HEK293T (cell line): Measurements from ENCODE around the gene ATG16L1.

Experiments
- CTCF ChIA-PET: fragments of 350-600 bp; formaldehyde crosslinking; extraction: SDS; loops from one replicate; lab custom pipeline; 2021; ENCODE audit warnings: antibody characterized with exemption, inconsistent platforms; lab: Yijun Ruan, JAX
- POLR2A ChIA-PET: fragments of 350-600 bp; formaldehyde crosslinking; extraction: SDS; loops from one replicate; lab custom pipeline; 2020; ENCODE audit warnings: antibody characterized with exemption, inconsistent platforms; lab: Yijun Ruan, JAX
- DNase-seq: peaks from one replicate; pipeline ENCODE4 v3.0.0; 2012; ENCODE audit warnings: mixed read lengths; ENCODE audit errors: extremely low spot score
- ARNT ChIP-seq: fragments of 450-650 bp; IDR thresholded peaks from 2 replicates; pipeline ENCODE4 v1.6.1; 2017; ENCODE audit warnings: mild to moderate bottlenecking
- BHLHE40 ChIP-seq: fragments of 450-650 bp; IDR thresholded peaks from 2 replicates; pipeline ENCODE4 v1.6.1; 2016; ENCODE audit warnings: mild to moderate bottlenecking, moderate library complexity, borderline replicate concordance
- CTBP1 ChIP-seq: fragments of 450-650 bp; IDR thresholded peaks from 2 replicates; pipeline ENCODE4 v1.6.1; 2016; ENCODE audit warnings: borderline replicate concordance
- ELF4 ChIP-seq: fragments of 450-650 bp; IDR thresholded peaks from 2 replicates; pipeline ENCODE4 v1.6.1; 2017; ENCODE audit warnings: antibody characterized with exemption
- FOXA1 ChIP-seq: fragments of 450-650 bp; IDR thresholded peaks from 2 replicates; pipeline ENCODE4 v1.6.1; 2016; ENCODE audit warnings: mild to moderate bottlenecking
- FOXK2 ChIP-seq: fragments of 450-650 bp; IDR thresholded peaks from 2 replicates; pipeline ENCODE4 v1.6.1; 2016; ENCODE audit warnings: mild to moderate bottlenecking
- FOXM1 ChIP-seq: fragments of 450-650 bp; IDR thresholded peaks from 2 replicates; pipeline ENCODE4 v1.6.1; 2017; ENCODE audit warnings: mild to moderate bottlenecking, borderline replicate concordance
- HDGF ChIP-seq: fragments of 450-650 bp; IDR thresholded peaks from 2 replicates; pipeline ENCODE4 v1.6.1; 2017; ENCODE audit warnings: antibody characterized with exemption, borderline replicate concordance
- L3MBTL2 ChIP-seq: fragments of 450-650 bp; conservative IDR thresholded peaks from 2 replicates; pipeline ENCODE4 v1.6.1; 2016; ENCODE audit warnings: mild to moderate bottlenecking
- LEF1 ChIP-seq: fragments of 450-650 bp; IDR thresholded peaks from 2 replicates; pipeline ENCODE4 v1.6.1; 2017; ENCODE audit warnings: mild to moderate bottlenecking, borderline replicate concordance
- NFRKB ChIP-seq: fragments of 450-650 bp; IDR thresholded peaks from 2 replicates; pipeline ENCODE4 v1.6.1; 2016; ENCODE audit warnings: mild to moderate bottlenecking, moderate library complexity
- PKNOX1 ChIP-seq: fragments of 450-650 bp; IDR thresholded peaks from 2 replicates; pipeline ENCODE4 v1.6.1; 2016
- SP1 ChIP-seq: fragments of 450-650 bp; IDR thresholded peaks from 2 replicates; pipeline ENCODE4 v1.6.1; 2017
- SUZ12 ChIP-seq: fragments of 450-650 bp; IDR thresholded peaks from 2 replicates; pipeline ENCODE4 v1.6.1; 2016; ENCODE audit warnings: mild to moderate bottlenecking
- TARDBP ChIP-seq: fragments of 450-650 bp; IDR thresholded peaks from 2 replicates; pipeline ENCODE4 v1.6.1; 2016
- ZNF384 ChIP-seq: fragments of 450-650 bp; IDR thresholded peaks from 2 replicates; pipeline ENCODE4 v1.6.1; 2016

Gene ATG16L1

DNA sequence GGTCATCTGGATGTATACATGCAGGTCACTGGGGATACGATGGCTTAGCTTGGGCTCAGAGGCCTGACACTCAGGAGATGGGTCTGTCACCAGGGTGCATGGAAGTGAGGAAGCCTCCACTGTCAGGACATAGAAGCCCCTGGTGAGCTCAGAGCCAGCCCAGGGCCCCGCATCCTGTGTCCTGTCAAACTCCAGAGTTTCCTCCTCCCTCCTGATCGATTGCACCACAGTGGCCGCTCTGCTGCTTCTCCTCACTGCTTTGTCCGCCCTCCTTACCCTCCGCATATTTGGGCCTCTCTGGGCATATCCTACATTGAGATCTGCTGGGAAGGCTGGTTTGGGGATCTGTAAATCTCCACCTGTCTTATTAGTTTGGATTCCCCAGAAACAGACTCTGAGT, 37.5 kb upstream of the ATG16L1 start:
- POLR2A ChIA-PET: no interaction called here
- TF ChIP-seq BHLHE40: no peak
- TF ChIP-seq FOXK2: no peak
- TF ChIP-seq FOXA1: no peak
- TF ChIP-seq FOXM1: no peak
- no peak for TF ChIP-seq SP1
- no peak for TF ChIP-seq CTBP1
- TF ChIP-seq ELF4: no peak
- no peak for TF ChIP-seq L3MBTL2
- no peak for TF ChIP-seq TARDBP
- no peak for TF ChIP-seq NFRKB
- TF ChIP-seq PKNOX1: no peak
- TF ChIP-seq HDGF: no peak
- TF ChIP-seq ZNF384: no peak
- TF ChIP-seq SUZ12: no peak
- TF ChIP-seq ARNT: no peak
- TF ChIP-seq LEF1: no peak
- CTCF ChIA-PET: no interaction called here
- no peak for DNase-seq

DNA sequence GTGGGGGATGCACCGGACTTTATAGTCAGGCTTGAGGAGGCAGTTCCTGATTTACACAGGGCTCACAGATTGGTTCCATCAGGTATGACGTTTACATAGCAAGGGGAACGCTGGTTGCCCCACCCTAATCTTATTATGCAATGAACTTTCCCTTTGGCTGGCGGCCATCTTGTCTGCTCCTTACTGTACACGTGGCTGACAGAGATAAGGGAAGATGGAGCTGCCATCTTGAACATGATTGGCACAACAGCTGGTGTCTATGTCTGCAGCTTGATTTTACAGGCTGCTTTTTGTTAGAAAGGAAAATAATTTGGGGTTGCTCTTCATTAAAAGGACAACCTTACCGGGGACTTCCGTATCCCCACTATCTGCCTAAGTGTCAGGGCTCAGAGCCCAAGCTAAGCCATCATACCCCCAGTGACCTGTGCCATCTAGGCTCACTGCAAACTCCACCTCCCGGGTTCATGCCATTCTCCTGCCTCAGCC, 33.5 kb upstream of the ATG16L1 start:
- TF ChIP-seq TARDBP (no peak), HDGF (no peak), NFRKB (no peak), BHLHE40 (no peak), ARNT (no peak), PKNOX1 (no peak), L3MBTL2 (no peak), ELF4 (no peak), ZNF384 (no peak), SP1 (no peak), FOXK2 (no peak), FOXM1 (no peak), FOXA1 (no peak), SUZ12 (no peak), LEF1 (no peak), CTBP1 (no peak)
- ChIA-PET POLR2A (no interaction called here), CTCF (interaction anchor here (0.6 kb wide), 1 partner anchor 10 kb away, joined by 3 read pairs; no protein-coding TSS in a partner anchor)
- no peak for DNase-seq

DNA sequence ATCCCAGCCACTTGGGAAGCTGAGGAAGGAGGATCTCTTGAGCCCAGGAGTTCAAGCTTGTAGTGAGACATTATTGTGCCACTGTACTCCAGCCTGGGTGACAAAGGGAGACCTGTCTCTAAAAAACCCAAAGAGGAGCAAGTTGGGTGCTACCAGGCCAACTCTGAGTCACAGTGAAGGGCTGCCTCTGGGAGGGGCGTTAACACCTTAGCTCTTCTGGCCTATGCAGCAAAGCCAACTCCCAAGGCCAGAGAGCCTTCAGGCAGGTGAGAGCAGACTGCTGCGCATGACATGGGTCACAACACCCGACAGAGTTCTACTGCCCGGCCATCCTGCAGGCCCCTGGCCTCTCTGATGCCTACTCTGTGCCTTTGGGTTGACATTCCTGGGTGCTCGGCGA, 32.6 kb upstream of the ATG16L1 start:
- POLR2A ChIA-PET: no interaction called here
- no peak for TF ChIP-seq FOXA1
- TF ChIP-seq TARDBP: no peak
- TF ChIP-seq ZNF384: no peak
- no peak for TF ChIP-seq BHLHE40
- no peak for TF ChIP-seq FOXM1
- TF ChIP-seq L3MBTL2: no peak
- TF ChIP-seq PKNOX1: no peak
- no peak for TF ChIP-seq FOXK2
- TF ChIP-seq ELF4: no peak
- no peak for TF ChIP-seq SUZ12
- TF ChIP-seq ARNT: no peak
- no peak for TF ChIP-seq SP1
- no peak for TF ChIP-seq HDGF
- TF ChIP-seq CTBP1: no peak
- no peak for TF ChIP-seq LEF1
- TF ChIP-seq NFRKB: no peak
- DNase-seq: no peak
- CTCF ChIA-PET: interaction anchor here (0.6 kb wide), 1 partner anchor 9 kb away, joined by 3 read pairs; no protein-coding TSS in a partner anchor

GRCh38 chr2:233219848-233220247, 31.6 kb upstream of the ATG16L1 start:
- no peak for DNase-seq
- TF ChIP-seq BHLHE40: no peak
- TF ChIP-seq TARDBP: no peak
- no peak for TF ChIP-seq SP1
- CTCF ChIA-PET: no interaction called here
- POLR2A ChIA-PET: no interaction called here

DNA sequence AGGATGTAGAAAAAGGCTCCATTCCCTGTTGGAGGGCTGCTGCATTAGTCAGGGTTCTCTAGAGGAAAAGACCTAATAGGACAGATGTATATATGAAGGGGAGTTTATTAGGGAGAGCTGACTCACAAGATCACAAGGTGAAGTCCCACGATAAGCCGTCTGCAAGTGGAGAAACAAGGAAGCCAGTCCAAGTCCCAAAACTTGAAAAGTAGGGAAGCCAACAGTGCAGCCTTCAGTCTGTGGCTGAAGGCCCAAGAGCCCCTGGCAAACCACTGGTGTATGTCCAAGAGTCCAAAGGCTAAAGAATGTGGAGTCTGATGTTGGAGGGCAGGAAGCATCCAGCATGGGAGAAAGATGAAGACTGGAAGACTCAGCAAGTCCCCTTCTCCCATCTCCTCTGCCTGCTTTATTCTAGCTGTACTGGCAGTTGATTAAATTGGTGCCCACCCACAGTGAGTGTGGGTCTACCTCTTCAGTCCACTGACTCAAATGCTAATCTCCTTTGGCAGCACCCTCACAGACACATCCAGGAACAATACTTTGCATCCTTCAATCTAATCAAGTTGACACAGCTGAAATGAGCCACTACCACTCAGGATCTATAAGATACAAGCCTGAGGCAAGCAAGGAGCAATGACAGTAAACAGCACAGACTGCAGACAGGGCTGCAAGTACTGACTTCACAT, 30.0 kb upstream of the ATG16L1 start:
- no peak for TF ChIP-seq NFRKB
- TF ChIP-seq ZNF384: no peak
- no peak for TF ChIP-seq SP1
- TF ChIP-seq ELF4: no peak
- no peak for TF ChIP-seq SUZ12
- TF ChIP-seq ARNT: no peak
- TF ChIP-seq BHLHE40: no peak
- TF ChIP-seq CTBP1: no peak
- TF ChIP-seq FOXA1: no peak
- no peak for TF ChIP-seq HDGF
- TF ChIP-seq L3MBTL2: no peak
- TF ChIP-seq TARDBP: no peak
- TF ChIP-seq PKNOX1: no peak
- TF ChIP-seq LEF1: no peak
- CTCF ChIA-PET: interaction anchor here (0.6 kb wide), 1 partner anchor 14 kb away, joined by 5 read pairs; no protein-coding TSS in a partner anchor
- POLR2A ChIA-PET: interaction anchor here (0.6 kb wide), 1 partner anchor 345 kb away, joined by 3 read pairs; no protein-coding TSS in a partner anchor
- no peak for DNase-seq
